Lower leg skin (tissue), 4 donors: ENCODE data around the gene DLG2. TPM values are rescaled to one million over a fixed set of nuclear protein-coding genes. Genes with fewer than 3 reads are reported as not detected.

Experiments
- DNase-seq, 2 donors: peaks; one replicate each; pipeline ENCODE4 v3.0.0-alpha.2; 2019; ENCODE audit warnings: low spot score in 2 of 2
- H3K4me3 ChIP-seq: fragments of 200-600 bp; sonication (generic); 2 replicates; pipeline ENCODE4 v1.5.1; 2017; ENCODE audit warnings: mild to moderate bottlenecking, low read depth; ENCODE audit not compliant: poor library complexity, severe bottlenecking
- CTCF ChIP-seq, 3 donors: fragments of 450-650 bp; IDR thresholded peaks; one replicate each; pipeline ENCODE4 v1.5.1; 2016; ENCODE audit warnings: antibody characterized with exemption in 3 of 3, mild to moderate bottlenecking in 3 of 3, moderate library complexity in 2 of 3
- POLR2A ChIP-seq, 2 donors: fragments of 450-650 bp; IDR thresholded peaks; one replicate each; pipeline ENCODE4 v1.6.1; 2016 to 2017; ENCODE audit warnings: antibody characterized with exemption in 2 of 2, mild to moderate bottlenecking in 1 of 2, moderate library complexity in 1 of 2
- WGBS, 2 donors: methylation state at CpG; one replicate each; pipeline ENCODE4 v1.1.5; 2018; 5-methylcytosine and 5-hydroxymethylcytosine counted together
- intact Hi-C: fragments of 100-400 bp; cut with DNase I; formaldehyde crosslinking; loops from one replicate; pipeline ENCODE4 v1.15.0; 2023; ENCODE audit warnings: low total_unique reads
- total RNA-seq, 4 donors: library from RNA; depleted of rRNA; stranded (reverse); fragments of >200 nt; gene quantifications; one replicate each; pipeline ENCODE4 v1.1.0, GENCODE V29; 2016

DLG2 gene
- total RNA-seq, 4 donors from 2014 or later: 37.6 to 68.3 (median 46.0) TPM

GRCh38 chr11:84383576-84383975, 1243.6 kb downstream of the DLG2 start:
- intact Hi-C loops: no loop called here
- no peak for TF ChIP-seq CTCF (IDR thresholded peaks at IDR 0.05)
- no peak for TF ChIP-seq POLR2A (IDR thresholded peaks at IDR 0.05)
- no peak overlapping the region for H3K4me3 ChIP-seq
- no peak for DNase-seq
- WGBS, 2 donors: 87 to 93% methylated on average over 2 of the region's 2 CpGs

- intact Hi-C loops: no loop called here
- no peak for DNase-seq
- TF ChIP-seq POLR2A (IDR thresholded peaks at IDR 0.05): no peak
- no peak for TF ChIP-seq CTCF (IDR thresholded peaks at IDR 0.05)
- WGBS, 2 donors: 43 to 45% methylated on average over 1 of the region's 1 CpG
- H3K4me3 ChIP-seq: no peak overlapping the region
These were observed 1245.5 kb downstream of the DLG2 start for GRCh38 chr11:84381666-84382065.

- no peak for DNase-seq
- no peak for TF ChIP-seq POLR2A (IDR thresholded peaks at IDR 0.05)
- TF ChIP-seq CTCF (IDR thresholded peaks at IDR 0.05): no peak
- 46 to 56% methylated on average over 2 of the region's 2 CpGs for WGBS, 2 donors
- intact Hi-C loops: no loop called here
- no peak overlapping the region for H3K4me3 ChIP-seq
These were observed 1254.7 kb downstream of the DLG2 start for GRCh38 chr11:84372381-84372950.

DNA sequence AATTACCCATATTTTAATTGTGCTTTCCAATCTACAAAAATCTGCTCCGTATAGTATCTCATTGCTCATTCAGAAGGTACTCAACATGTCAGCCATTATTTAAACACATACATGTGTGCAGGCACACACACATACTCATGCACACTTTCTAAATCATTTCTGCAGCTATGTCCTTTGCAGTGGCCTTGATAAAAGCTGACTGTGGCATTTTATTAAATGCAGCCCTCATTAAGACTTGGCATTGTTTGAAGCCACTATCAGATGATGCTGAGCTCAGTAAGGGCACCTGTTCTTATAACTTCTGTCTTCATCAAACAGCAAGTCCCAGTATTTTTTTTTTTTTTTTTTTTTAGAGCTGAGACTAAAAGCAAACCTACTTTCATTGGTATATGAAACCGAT, 1269.1 kb downstream of the DLG2 start:
- intact Hi-C loops: no loop called here
- WGBS, 2 donors: 68 to 72% methylated on average over 2 of the region's 2 CpGs
- H3K4me3 ChIP-seq: no peak overlapping the region
- TF ChIP-seq POLR2A (IDR thresholded peaks at IDR 0.05) (no peak), CTCF (IDR thresholded peaks at IDR 0.05) (no peak)
- DNase-seq: no peak

GRCh38 chr11:84355911-84356310, 1271.2 kb downstream of the DLG2 start:
- no peak for DNase-seq
- intact Hi-C loops: no loop called here
- no peak overlapping the region for H3K4me3 ChIP-seq
- no peak for TF ChIP-seq CTCF (IDR thresholded peaks at IDR 0.05)

DNA sequence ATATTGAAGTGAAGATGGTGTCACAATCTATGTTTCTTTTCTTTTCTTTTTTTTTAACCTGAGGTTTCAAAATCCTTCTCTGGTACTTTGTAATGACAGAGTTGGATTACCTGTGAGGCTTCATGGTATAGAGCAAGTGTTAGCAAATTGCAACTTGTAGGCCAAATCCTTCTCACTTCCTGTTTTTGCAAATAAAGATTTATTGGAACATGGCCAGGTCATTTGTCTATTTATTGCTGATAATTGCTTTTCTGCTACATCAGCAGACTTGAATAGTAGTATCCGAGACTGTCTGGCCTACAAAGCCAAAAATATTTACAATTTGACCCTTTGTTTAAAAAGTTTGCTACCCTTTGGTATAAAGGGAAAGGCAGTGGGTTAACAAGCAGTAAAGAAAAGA, 1281.5 kb downstream of the DLG2 start:
- no peak for TF ChIP-seq POLR2A (IDR thresholded peaks at IDR 0.05)
- TF ChIP-seq CTCF (IDR thresholded peaks at IDR 0.05): no peak
- intact Hi-C loops: no loop called here
- DNase-seq: no peak
- no peak overlapping the region for H3K4me3 ChIP-seq
- WGBS, 2 donors: 9 to 13% methylated on average over 1 of the region's 1 CpG
